Stimulated activated CD4-positive, alpha-beta T cell treated with anti-CD3 and anti-CD28 coated beads, Interleukin-15, amount 100 ng/mL, for 24 hours (primary cell): ENCODE data around the gene RTRAF.
A peak's percentile ranks its signal among the peaks of the same experiment; 100 is the strongest.

Experiments used
- DNase-seq: peaks from one replicate; pipeline ENCODE4 v3.0.0-alpha.2; 2020

The RTRAF gene

GRCh38 chr14:52021957-52022600 lies 32.7 kb downstream of the RTRAF start:
- peak; percentile 9 for DNase-seq

GRCh38 chr14:52023518-52023917 lies 34.2 kb downstream of the RTRAF start:
- DNase-seq, result no peak

GRCh38 chr14:52025310-52025709 lies 36.0 kb downstream of the RTRAF start:
- DNase-seq, result no peak

DNA sequence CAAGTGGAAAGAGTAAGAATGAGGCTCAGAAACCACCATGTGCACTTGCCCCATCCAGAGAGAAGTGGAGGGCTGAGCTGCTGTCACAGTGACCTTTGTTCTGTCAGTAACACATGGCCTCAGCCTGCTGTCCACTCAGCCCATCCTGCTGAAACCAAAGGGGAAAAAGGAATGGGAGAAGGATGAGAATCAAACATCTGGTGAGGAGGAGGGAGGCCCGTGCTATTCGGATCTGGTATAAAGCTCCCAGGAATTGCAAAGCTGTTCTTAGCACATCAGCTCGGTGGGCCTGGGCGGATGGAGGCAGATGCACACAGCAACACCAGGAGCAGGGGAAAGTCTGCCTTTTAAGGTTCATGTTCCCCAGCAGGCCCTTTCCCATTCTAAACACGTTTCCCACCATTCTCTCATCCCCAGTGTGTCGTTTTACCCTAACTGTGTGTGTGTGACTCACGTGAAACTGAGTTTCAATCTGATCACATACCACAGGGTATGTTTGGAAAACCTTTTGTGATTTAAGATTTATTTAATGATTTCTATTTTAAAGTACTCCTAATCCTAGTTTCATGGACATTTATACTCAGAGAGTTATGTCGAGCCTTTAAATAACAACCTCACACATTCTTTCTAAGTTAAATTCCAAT lies 36.8 kb downstream of the RTRAF start:
- DNase-seq, result no peak

- DNase-seq, result no peak
These were observed 37.6 kb downstream of the RTRAF start for GRCh38 chr14:52026901-52027300.

DNA sequence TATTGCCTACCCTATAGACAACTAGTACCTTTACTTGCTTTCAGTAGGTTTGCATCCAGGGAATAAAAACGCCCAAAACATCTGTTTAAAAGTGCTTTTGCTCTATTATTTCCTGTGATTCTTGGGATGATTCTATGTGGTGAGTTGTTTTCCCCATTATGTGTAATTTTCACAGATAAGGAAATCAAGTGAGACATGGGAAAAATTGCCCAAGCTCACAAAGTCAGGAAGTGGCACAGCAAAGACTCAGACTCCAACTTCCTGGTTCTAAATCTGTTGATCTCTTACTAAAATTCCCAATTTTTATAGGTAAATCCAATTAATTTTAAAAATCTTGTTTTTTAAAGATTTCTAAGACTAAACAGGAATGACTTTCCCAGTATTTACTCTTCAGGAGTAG lies 40.5 kb downstream of the RTRAF start:
- no peak for DNase-seq

GRCh38 chr14:52031781-52032180 lies 42.4 kb downstream of the RTRAF start:
- DNase-seq, result no peak

- no peak for DNase-seq
These were observed 43.0 kb downstream of the RTRAF start for GRCh38 chr14:52032204-52032801.

DNA sequence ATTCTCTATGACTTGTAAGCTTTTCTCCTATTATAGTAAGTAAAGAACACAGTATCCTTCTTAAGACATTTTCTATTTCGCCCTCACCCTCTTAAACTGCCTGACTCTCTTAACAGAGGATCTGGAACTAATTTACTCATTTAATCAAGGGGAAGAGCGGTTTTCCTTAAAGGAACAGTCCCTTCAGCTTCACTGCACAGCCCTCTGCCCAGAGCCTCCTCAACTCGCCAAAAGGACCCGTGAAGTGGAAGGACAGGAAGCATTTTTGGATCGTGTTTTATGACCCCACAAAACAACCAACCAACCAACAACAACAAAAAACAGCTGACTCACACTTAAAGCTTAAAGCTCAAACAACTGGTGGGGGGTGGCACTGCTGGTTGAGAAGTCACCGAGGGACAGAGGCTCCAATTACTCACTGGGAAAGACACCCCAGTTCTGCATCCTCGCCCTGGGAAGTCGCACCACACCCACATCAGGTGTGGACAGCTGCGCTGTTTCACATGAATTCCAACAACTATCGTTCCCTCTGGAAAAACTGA lies 43.8 kb downstream of the RTRAF start:
- no peak for DNase-seq

DNA sequence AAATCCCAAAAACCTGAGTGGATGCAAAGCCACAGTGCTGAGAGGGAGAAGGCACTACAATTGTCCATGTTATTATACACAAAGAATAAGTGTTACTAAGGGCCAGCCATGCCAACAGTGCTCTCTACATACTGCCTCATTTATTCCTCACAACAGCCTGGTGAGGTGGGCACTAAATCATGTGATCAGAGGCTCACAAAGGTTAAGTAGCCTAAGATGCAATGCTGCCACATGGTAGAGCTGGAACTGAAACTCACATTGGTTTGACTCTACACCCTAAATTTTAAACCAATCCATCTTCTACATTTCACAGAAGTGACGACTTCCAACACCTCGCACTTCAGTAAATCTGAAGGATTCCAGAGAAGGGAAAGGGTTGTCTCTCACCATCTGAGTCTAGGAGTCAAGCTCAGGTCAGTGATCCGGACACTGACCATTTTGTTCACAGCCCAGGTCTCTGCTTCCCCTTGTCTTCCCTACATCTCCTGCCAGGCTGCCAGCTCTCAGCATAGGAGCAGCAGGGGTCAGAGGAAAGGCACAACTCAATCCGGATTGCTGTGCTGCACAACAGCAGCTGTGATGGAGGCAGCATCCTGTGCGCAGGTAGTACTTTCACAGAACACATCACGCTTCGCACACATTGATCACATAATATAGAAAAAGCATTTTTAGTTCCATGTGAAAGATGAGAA lies 49.9 kb downstream of the RTRAF start:
- no peak for DNase-seq

- DNase-seq, result no peak
These were observed 51.3 kb downstream of the RTRAF start for GRCh38 chr14:52040598-52040997.

- no peak for DNase-seq
These were observed 53.3 kb downstream of the RTRAF start for GRCh38 chr14:52042371-52043289.

DNA sequence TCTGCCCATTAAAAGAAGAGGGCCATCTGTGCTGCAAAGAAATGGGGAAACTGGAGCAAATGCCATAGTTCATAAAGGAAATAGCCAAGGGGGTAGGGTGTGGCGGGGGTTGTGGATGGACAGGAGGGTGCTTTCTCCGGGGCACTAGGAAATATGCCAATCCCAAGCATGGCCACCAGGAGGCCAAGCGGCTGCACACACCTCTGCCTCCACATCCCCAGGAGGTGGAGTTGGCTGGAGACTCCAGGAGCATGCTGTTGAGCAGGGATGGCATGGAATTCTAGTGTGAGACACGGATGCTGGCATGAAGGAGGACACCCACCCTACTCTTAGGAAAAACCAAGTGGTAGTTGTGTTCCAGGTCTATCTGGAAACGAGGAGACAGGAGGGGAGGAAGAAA lies 54.3 kb downstream of the RTRAF start:
- DNase-seq, result peak; percentile 61

DNA sequence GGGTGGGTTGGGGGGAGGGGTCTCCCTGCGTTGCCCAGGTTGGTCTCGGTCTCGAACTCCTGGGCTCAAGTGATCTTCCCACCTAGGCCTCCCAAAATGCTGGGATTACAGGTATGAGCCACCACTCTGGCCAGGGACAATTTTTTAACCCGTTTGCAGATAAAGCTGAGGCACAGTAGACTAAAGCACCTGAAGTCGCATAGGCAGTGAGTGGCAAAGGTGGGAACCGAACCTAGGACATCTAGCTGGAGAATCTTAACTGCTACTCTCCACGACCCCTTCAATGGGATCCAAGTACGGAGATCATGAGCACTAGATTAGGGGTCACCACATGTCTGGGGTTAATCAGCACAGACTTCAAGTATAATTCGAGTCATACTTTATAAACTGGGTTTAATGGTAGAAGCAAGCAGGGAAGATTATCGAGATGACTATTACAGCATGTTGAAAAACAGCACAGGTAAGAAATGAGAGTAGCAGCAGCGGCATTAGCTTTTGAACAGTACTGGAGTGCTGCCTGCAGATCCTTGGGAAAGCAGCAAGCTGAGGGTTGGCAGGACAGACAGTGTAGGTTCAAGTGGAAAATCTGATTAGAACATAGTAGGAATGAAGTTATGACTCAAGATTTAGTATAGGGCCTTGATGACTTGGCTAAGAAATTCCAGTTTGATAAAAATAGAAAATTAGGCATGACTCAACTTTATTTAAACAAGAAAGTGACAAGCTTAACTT lies 55.6 kb downstream of the RTRAF start:
- DNase-seq, result peak; percentile 36

- no peak for DNase-seq
These were observed 57.1 kb downstream of the RTRAF start for GRCh38 chr14:52046376-52046917.

DNA sequence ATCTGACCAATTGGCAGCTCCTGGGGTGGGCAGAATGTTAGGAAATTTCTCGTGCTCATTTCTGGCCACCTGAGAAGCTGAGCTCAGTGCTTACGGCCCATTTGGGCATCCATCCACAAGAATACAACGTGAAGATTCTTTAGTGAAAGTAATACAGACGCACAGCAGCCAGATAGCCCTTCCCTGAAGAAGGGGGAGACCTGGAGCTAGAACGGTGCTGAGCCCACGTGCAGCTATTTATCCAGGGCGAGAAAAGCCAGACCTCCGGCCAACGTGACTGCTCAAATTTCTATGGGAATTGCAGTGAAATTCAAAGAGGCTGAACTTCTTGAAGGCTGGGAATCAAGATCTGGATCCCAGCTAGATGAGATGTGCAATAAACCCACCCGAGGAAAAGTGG lies 58.8 kb downstream of the RTRAF start:
- DNase-seq, result no peak

GRCh38 chr14:52048641-52049204 lies 59.4 kb downstream of the RTRAF start:
- DNase-seq, result no peak

DNA sequence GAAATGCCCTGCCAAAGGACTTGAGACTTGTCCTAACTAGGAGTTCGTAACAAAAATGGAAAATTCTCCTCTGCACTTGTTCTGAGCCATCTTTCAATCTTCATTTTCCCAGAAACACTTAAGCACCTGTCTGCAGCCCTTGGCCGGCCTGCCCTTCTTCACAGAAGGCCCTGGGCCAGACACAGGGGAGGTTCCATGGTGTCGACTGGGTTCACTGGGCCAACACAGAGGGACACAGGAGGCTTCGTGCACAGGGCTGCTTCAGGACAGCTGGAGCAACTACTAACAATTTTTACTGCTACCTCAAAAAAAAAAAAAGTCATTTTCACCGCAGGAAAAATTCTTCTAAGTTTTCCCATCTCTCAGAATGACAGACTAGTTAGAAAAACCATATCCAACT lies 59.9 kb downstream of the RTRAF start:
- no peak for DNase-seq

- no peak for DNase-seq
These were observed 60.6 kb downstream of the RTRAF start for GRCh38 chr14:52049721-52050588.

DNA sequence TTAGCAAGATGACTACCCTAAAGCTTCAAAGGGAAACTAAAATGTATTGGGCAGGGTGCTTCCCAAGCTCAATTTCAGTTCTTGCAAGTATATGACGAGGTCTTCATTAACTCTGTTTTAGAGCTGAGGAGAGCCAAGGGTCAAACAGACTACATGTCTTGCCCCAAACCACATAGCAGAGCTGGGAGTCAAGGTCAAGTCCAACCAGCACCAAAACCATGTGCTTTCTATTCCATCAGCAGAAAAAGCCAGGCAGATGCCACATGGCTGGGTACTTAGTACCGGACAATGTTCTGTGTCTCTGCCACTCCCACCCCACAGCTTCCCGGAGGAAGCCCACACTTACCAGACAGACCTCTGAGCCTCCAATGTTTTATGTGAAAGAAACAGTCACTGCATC lies 61.9 kb downstream of the RTRAF start:
- DNase-seq, result no peak
